A673 (cell line): ENCODE data around the gene TRAF6. TPM values are rescaled to one million over a fixed set of nuclear protein-coding genes. Genes with fewer than 3 reads are reported as not detected.

Experiments
- BruUV-seq: library from RNA; stranded (reverse); fragments of 400-500 nt; replicated peaks from 2 replicates; lab custom pipeline; 2021; lab: Mats Ljungman, UMichigan
- CTCF ChIA-PET: fragments of 300-600 bp; sonication (Branson Sonifier 250); formaldehyde crosslinking; loops from one replicate; lab custom pipeline; 2022; ENCODE audit warnings: antibody characterized with exemption; lab: Charles Lee
- POLR2A ChIA-PET: fragments of 300-600 bp; sonication (Branson Sonifier 250); formaldehyde crosslinking; loops from one replicate; lab custom pipeline; 2022; ENCODE audit warnings: antibody characterized with exemption; ENCODE audit not compliant: low non-redundant PET; lab: Charles Lee
- DNase-seq: peaks from one replicate; pipeline ENCODE4 v3.0.0-alpha.2; 2015; ENCODE audit warnings: low spot score
- H3K27ac ChIP-seq: fragments of 200-600 bp; sonication (generic); 2 replicates; pipeline ENCODE4 v1.5.1; 2016; ENCODE audit warnings: mixed run types, low read depth, mild to moderate bottlenecking, mixed read lengths, antibody characterized with exemption, low read length; ENCODE audit not compliant: poor library complexity, severe bottlenecking
- H3K27me3 ChIP-seq: fragments of 200-600 bp; sonication (generic); replicated peaks from 2 replicates; pipeline ENCODE4 v1.6.1; 2017; ENCODE audit warnings: mixed run types, low read depth, mild to moderate bottlenecking, mixed read lengths, antibody characterized with exemption, low read length; ENCODE audit not compliant: insufficient read depth, poor library complexity
- H3K36me3 ChIP-seq: fragments of 200-600 bp; sonication (generic); 2 replicates; pipeline ENCODE4 v1.6.1; 2016; ENCODE audit warnings: mixed run types, mild to moderate bottlenecking, mixed read lengths, antibody characterized with exemption, low read length; ENCODE audit not compliant: insufficient read depth, poor library complexity, severe bottlenecking
- H3K4me1 ChIP-seq: fragments of 200-600 bp; sonication (generic); 2 replicates; pipeline ENCODE4 v1.6.1; 2017; ENCODE audit warnings: mixed run types, mild to moderate bottlenecking, mixed read lengths, antibody characterized with exemption, low read length; ENCODE audit not compliant: insufficient read depth, poor library complexity, severe bottlenecking
- H3K4me3 ChIP-seq: fragments of 200-600 bp; sonication (generic); 2 replicates; pipeline ENCODE4 v1.5.1; 2016; ENCODE audit warnings: low read depth, mixed run types, mild to moderate bottlenecking, mixed read lengths, low read length; ENCODE audit not compliant: poor library complexity, severe bottlenecking
- H3K9me3 ChIP-seq: fragments of 200-600 bp; sonication (generic); 2 replicates; pipeline ENCODE4 v1.6.1; 2016; ENCODE audit warnings: mixed run types, low read depth, mild to moderate bottlenecking, mixed read lengths, antibody characterized with exemption, low read length; ENCODE audit not compliant: poor library complexity, severe bottlenecking
- CTCF ChIP-seq: fragments of 300-800, 200-600 bp; sonication (generic); conservative IDR thresholded peaks from 2 replicates; pipeline ENCODE4 v1.5.1; 2017; ENCODE audit warnings: low read depth, mild to moderate bottlenecking, antibody characterized with exemption, low read length, moderate library complexity, mixed read lengths
- EZH2 ChIP-seq: fragments of 200-600 bp; sonication (generic); IDR thresholded peaks from 2 replicates; pipeline ENCODE4 v1.6.1; 2017; ENCODE audit warnings: borderline replicate concordance, low read depth, mild to moderate bottlenecking, mixed read lengths, antibody characterized with exemption, low read length; ENCODE audit not compliant: poor library complexity, severe bottlenecking
- intact Hi-C: fragments of 100-400 bp; cut with micrococcal nuclease; formaldehyde crosslinking; loops from one replicate; pipeline ENCODE4 v1.10.0; 2022; ENCODE audit not compliant: unreplicated experiment
- total RNA-seq: library from RNA; stranded (reverse); gene quantifications from 2 replicates; pipeline ENCODE4 v1.2.3, GENCODE V29; 2021

The TRAF6 gene
- total RNA-seq, 1 experiment from 2014 or later, result 28.6 TPM

GRCh38 chr11:36451681-36452080, 58.4 kb downstream of the TRAF6 start:
- no peak overlapping the region for H3K27ac ChIP-seq
- no peaks in the 10 kb centered on the region for H3K27me3 ChIP-seq
- TF ChIP-seq CTCF, result no peak
- no peak for TF ChIP-seq EZH2
- H3K36me3 ChIP-seq, result peaks cover 12% of the 10 kb centered on the region
- no peak overlapping the region for H3K4me3 ChIP-seq
- peaks cover 24% of the 10 kb centered on the region for H3K4me1 ChIP-seq
- intact Hi-C loops, result loop anchor here (5.0 kb wide), 1 partner anchor 49 kb away; no protein-coding TSS in a partner anchor
- CTCF ChIA-PET, result interaction anchor here (0.8 kb wide), 1 partner anchor 76 kb away, joined by 10 read pairs; no protein-coding TSS in a partner anchor
- POLR2A ChIA-PET, result no interaction called here
- no peaks in the 10 kb centered on the region for H3K9me3 ChIP-seq
- no peak for DNase-seq
- BruUV-seq, result no TSS peak

- no peaks in the 10 kb centered on the region for H3K27me3 ChIP-seq
- H3K4me3 ChIP-seq, result no peak overlapping the region
- BruUV-seq, result no TSS peak
- H3K27ac ChIP-seq, result no peak overlapping the region
- ChIA-PET POLR2A (no interaction called here), CTCF (no interaction called here)
- intact Hi-C loops, result loop anchor here (5.0 kb wide), 1 partner anchor 49 kb away; no protein-coding TSS in a partner anchor
- peaks cover 22% of the 10 kb centered on the region for H3K4me1 ChIP-seq
- no peak for DNase-seq
- H3K9me3 ChIP-seq, result no peaks in the 10 kb centered on the region
- H3K36me3 ChIP-seq, result peaks cover 12% of the 10 kb centered on the region
- TF ChIP-seq EZH2, result no peak
- no peak for TF ChIP-seq CTCF
Observed at GRCh38 chr11:36451045-36451444, 59.0 kb downstream of the TRAF6 start.

GRCh38 chr11:36450110-36450572, 59.9 kb downstream of the TRAF6 start:
- Histone ChIP-seq H3K27me3 (no peaks in the 10 kb centered on the region), H3K4me3 (no peak overlapping the region), H3K4me1 (peaks cover 13% of the 10 kb centered on the region), H3K27ac (no peak overlapping the region), H3K9me3 (no peaks in the 10 kb centered on the region), H3K36me3 (peaks cover 12% of the 10 kb centered on the region)
- ChIA-PET POLR2A (no interaction called here), CTCF (interaction anchor here (1.2 kb wide), 1 partner anchor 158 kb away, joined by 3 read pairs; no protein-coding TSS in a partner anchor)
- no peak for TF ChIP-seq CTCF
- intact Hi-C loops, result loop anchor here (5.0 kb wide), 1 partner anchor 48 kb away; no protein-coding TSS in a partner anchor
- DNase-seq, result no peak
- no TSS peak for BruUV-seq
